Astrocyte (in vitro differentiated cells and primary cell): Measurements from ENCODE around the gene DCAF15.

Source experiments
- EZH2 ChIP-seq: IDR thresholded peaks from 2 replicates; pipeline ENCODE4 v1.6.1; 2012; ENCODE audit warnings: mild to moderate bottlenecking, low read length, inconsistent platforms; ENCODE audit not compliant: insufficient read depth
- TF ChIP-seq, protein P1 (sequence below): IDR thresholded peaks from 2 replicates; pipeline ENCODE4 v1.5.1; 2011; ENCODE audit warnings: low read depth, mild to moderate bottlenecking, inconsistent platforms, low read length, moderate library complexity; ENCODE audit not compliant: insufficient read depth

DNA sequence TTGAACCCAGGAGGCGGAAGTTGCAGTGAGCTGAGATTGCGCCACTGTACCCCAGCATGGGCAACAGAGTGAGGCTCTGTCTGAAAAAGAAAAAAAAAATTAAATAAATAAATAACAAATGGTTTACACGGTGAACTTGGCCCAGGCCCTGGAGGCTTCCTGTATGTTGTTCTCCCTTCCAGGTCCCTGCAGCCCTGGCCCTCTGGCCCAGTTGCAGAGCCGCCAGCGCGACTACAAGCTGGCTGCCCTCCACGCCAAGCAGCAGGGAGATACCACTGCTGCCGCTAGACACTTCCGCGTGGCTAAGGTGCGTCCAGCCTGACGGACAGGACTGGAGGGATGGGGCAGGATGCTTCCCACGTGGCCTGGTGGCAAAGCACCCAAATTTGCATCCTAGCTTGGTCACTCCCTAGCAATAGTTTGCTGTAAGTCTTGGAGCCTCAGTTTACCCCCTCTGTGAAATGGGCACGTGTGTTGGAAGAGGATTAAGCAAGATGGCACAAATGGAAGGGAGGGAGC lies 34.4 kb upstream of the DCAF15 start:
- TF ChIP-seq, protein P1, sequence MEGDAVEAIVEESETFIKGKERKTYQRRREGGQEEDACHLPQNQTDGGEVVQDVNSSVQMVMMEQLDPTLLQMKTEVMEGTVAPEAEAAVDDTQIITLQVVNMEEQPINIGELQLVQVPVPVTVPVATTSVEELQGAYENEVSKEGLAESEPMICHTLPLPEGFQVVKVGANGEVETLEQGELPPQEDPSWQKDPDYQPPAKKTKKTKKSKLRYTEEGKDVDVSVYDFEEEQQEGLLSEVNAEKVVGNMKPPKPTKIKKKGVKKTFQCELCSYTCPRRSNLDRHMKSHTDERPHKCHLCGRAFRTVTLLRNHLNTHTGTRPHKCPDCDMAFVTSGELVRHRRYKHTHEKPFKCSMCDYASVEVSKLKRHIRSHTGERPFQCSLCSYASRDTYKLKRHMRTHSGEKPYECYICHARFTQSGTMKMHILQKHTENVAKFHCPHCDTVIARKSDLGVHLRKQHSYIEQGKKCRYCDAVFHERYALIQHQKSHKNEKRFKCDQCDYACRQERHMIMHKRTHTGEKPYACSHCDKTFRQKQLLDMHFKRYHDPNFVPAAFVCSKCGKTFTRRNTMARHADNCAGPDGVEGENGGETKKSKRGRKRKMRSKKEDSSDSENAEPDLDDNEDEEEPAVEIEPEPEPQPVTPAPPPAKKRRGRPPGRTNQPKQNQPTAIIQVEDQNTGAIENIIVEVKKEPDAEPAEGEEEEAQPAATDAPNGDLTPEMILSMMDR, result no peak
- no peak for TF ChIP-seq EZH2
